HepG2 (cell line): ENCODE data around the gene PGPEP1. TPM values are rescaled to one million over a fixed set of nuclear protein-coding genes. Genes with fewer than 3 reads are reported as not detected.

Source experiments
- AGO1 ChIP-seq: fragments of 200-400 bp; formaldehyde crosslinking; IDR thresholded peaks from 2 replicates; pipeline ENCODE4 v1.6.1; 2017; ENCODE audit warnings: mild to moderate bottlenecking, low read depth, low read length, moderate library complexity; ENCODE audit not compliant: poor library complexity, severe bottlenecking
- ASH2L ChIP-seq: fragments of 300-600, 200-600 bp; sonication (generic); IDR thresholded peaks from 2 replicates; pipeline ENCODE4 v1.7.0; 2017; ENCODE audit warnings: low read depth, mild to moderate bottlenecking, moderate library complexity, mixed read lengths, low read length; ENCODE audit not compliant: insufficient read length
- BRCA1 ChIP-seq: sonication (generic); formaldehyde crosslinking; IDR thresholded peaks from 2 replicates; pipeline ENCODE4 v1.4.0; 2020; ENCODE audit warnings: missing genetic modification reagents
- CBX1 ChIP-seq: IDR thresholded peaks from one replicate; pipeline ENCODE4 v1.6.1; 2016; ENCODE audit warnings: antibody characterized with exemption, low read depth
- FLYWCH1 ChIP-seq: sonication (generic); formaldehyde crosslinking; IDR thresholded peaks from 2 replicates; pipeline ENCODE4 v1.8.1; 2023; ENCODE audit warnings: mild to moderate bottlenecking, missing genetic modification reagents
- FOXK1 ChIP-seq: sonication (generic); formaldehyde crosslinking; IDR thresholded peaks from 2 replicates; pipeline ENCODE4 v1.4.0; 2020; ENCODE audit warnings: low read depth, missing genetic modification reagents, borderline replicate concordance
- GPN1 ChIP-seq: sonication (generic); formaldehyde crosslinking; IDR thresholded peaks from 2 replicates; pipeline ENCODE4 v1.5.1; 2020; ENCODE audit warnings: missing genetic modification reagents, borderline replicate concordance
- IRF2 ChIP-seq: IDR thresholded peaks from 2 replicates; pipeline ENCODE4 v1.6.1; 2018; ENCODE audit warnings: missing genetic modification reagents, missing compliant biosample characterization
- MEF2D ChIP-seq: sonication (generic); formaldehyde crosslinking; IDR thresholded peaks from 2 replicates; pipeline ENCODE4 v1.5.1; 2020; ENCODE audit warnings: mild to moderate bottlenecking, missing genetic modification reagents
- RARG ChIP-seq: sonication (generic); formaldehyde crosslinking; IDR thresholded peaks from 2 replicates; pipeline ENCODE4 v1.4.0; 2020; ENCODE audit warnings: low read depth, mild to moderate bottlenecking, missing genetic modification reagents
- RNF219 ChIP-seq: sonication (generic); formaldehyde crosslinking; IDR thresholded peaks from 2 replicates; pipeline ENCODE4 v1.5.0; 2020; ENCODE audit warnings: mild to moderate bottlenecking, missing genetic modification reagents
- SOX5 ChIP-seq: IDR thresholded peaks from 2 replicates; pipeline ENCODE4 v1.6.1; 2016; ENCODE audit warnings: borderline replicate concordance
- SRSF1 ChIP-seq: fragments of 200-400 bp; formaldehyde crosslinking; optimal IDR thresholded peaks from 2 replicates; pipeline ENCODE3; 2017; ENCODE audit warnings: mild to moderate bottlenecking, low read depth, low read length, moderate library complexity
- ZFY ChIP-seq: sonication (generic); formaldehyde crosslinking; IDR thresholded peaks from 2 replicates; pipeline ENCODE4 v1.4.0; 2020; ENCODE audit warnings: missing genetic modification reagents
- ZMYM2 ChIP-seq: sonication (generic); formaldehyde crosslinking; IDR thresholded peaks from 2 replicates; pipeline ENCODE4 v1.8.0; 2022; ENCODE audit warnings: mild to moderate bottlenecking, missing genetic modification reagents
- ZNF275 ChIP-seq: sonication (generic); formaldehyde crosslinking; IDR thresholded peaks from 2 replicates; pipeline ENCODE4 v1.8.0; 2022; ENCODE audit warnings: missing genetic modification reagents, mild to moderate bottlenecking, inconsistent platforms, borderline replicate concordance
- ZNF280B ChIP-seq: sonication (generic); formaldehyde crosslinking; IDR thresholded peaks from 2 replicates; pipeline ENCODE4 v1.5.0; 2020; ENCODE audit warnings: missing genetic modification reagents, mild to moderate bottlenecking, borderline replicate concordance
- ZNF3 ChIP-seq: IDR thresholded peaks from 2 replicates; pipeline ENCODE4 v1.7.0; 2017; ENCODE audit warnings: inconsistent platforms
- ZNF383 ChIP-seq: sonication (generic); formaldehyde crosslinking; IDR thresholded peaks from 2 replicates; pipeline ENCODE4 v1.4.0; 2020; ENCODE audit warnings: missing genetic modification reagents, mild to moderate bottlenecking, borderline replicate concordance
- ZNF44 ChIP-seq: sonication (generic); formaldehyde crosslinking; IDR thresholded peaks from 2 replicates; pipeline ENCODE4 v1.5.1; 2020; ENCODE audit warnings: mild to moderate bottlenecking, missing genetic modification reagents
- ZNF644 ChIP-seq: IDR thresholded peaks from 2 replicates; pipeline ENCODE4 v1.6.1; 2016; ENCODE audit warnings: low read depth
- ZNF672 ChIP-seq: sonication (generic); formaldehyde crosslinking; IDR thresholded peaks from 2 replicates; pipeline ENCODE4 v1.8.1; 2022; ENCODE audit warnings: missing genetic modification reagents
- ZNF766 ChIP-seq: sonication (generic); formaldehyde crosslinking; IDR thresholded peaks from 2 replicates; pipeline ENCODE4 v1.5.0; 2020; ENCODE audit warnings: missing genetic modification reagents, borderline replicate concordance
- ZNF775 ChIP-seq: sonication (generic); formaldehyde crosslinking; IDR thresholded peaks from 2 replicates; pipeline ENCODE4 v1.4.0; 2020; ENCODE audit warnings: missing genetic modification reagents, mild to moderate bottlenecking, moderate library complexity, borderline replicate concordance
- ZNF879 ChIP-seq: sonication (generic); formaldehyde crosslinking; IDR thresholded peaks from 2 replicates; pipeline ENCODE4 v1.8.1; 2023; ENCODE audit warnings: missing genetic modification reagents
- ZSCAN30 ChIP-seq: sonication (generic); formaldehyde crosslinking; IDR thresholded peaks from 2 replicates; pipeline ENCODE4 v1.5.0; 2020; ENCODE audit warnings: mild to moderate bottlenecking, missing genetic modification reagents
- ZZZ3 ChIP-seq: sonication (generic); formaldehyde crosslinking; IDR thresholded peaks from 2 replicates; pipeline ENCODE4 v1.4.0; 2020; ENCODE audit warnings: missing genetic modification reagents, mild to moderate bottlenecking, borderline replicate concordance
- polyA plus RNA-seq, 8 experiments: library from polyadenylated mRNA; depleted of rRNA in 3 of 8; stranded (reverse) in 7 of 8; unstranded in 1 of 8; fragments of >200 nt; fragmentation: Illumina TruSeq in 4 of 8; extraction: Trizol in 4 of 8; gene quantifications; 2 replicates each; pipeline versions ENCODE4 v1.2.1 to v1.2.3, GENCODE V29; 2011 to 2016; ENCODE audit warnings: low read depth in 4 of 8, missing spikeins in 1 of 8, mixed read lengths in 1 of 8; ENCODE audit not compliant: insufficient read depth in 1 of 8
- total RNA-seq, 5 experiments: library from RNA; depleted of rRNA; stranded (reverse); fragments of >200 nt; fragmentation: Illumina TruSeq; extraction: Trizol; gene quantifications; 2 replicates each; pipeline ENCODE4 v1.2.3, GENCODE V29; 2016; ENCODE audit warnings: low read depth in 1 of 5

The PGPEP1 gene
- total and polyA plus RNA-seq, 2 of the 13 experiments (the other 11 are each of a cell fraction or from before 2014, with no cell fraction given), result 53.1 to 56.6 TPM

GRCh38 chr19:18373892-18374629 lies 33.7 kb downstream of the PGPEP1 start (continued):
- no peak; the same call in 1 of the 2 replicates for TF ChIP-seq ZNF280B (CRISPR knock-in tag)
- TF ChIP-seq FLYWCH1 (CRISPR knock-in tag), result no peak
- peak; percentile 52; the same call in 1 of the 2 replicates for TF ChIP-seq SOX5 (CRISPR knock-in tag)
- no peak; the same call in 1 of the 2 replicates for TF ChIP-seq RNF219
- no peak for TF ChIP-seq SRSF1
- TF ChIP-seq FOXK1, result peak; percentile 64; the same call in 1 of the 2 replicates
- no peak for TF ChIP-seq ASH2L
- 0 out of 2 replicates have a peak, but pooled peaks have one; percentile 35 for TF ChIP-seq ZNF275 (CRISPR knock-in tag)
- TF ChIP-seq ZMYM2 (CRISPR knock-in tag), result peak; percentile 39; the same call in 1 of the 2 replicates
- no peak for TF ChIP-seq ZNF672
- peak; percentile 87; the same call in 1 of the 2 replicates for TF ChIP-seq MEF2D
- TF ChIP-seq CBX1, result no peak
- no peak for TF ChIP-seq ZNF766 (CRISPR knock-in tag)
- TF ChIP-seq ZFY (CRISPR knock-in tag), result peak; percentile 48; the same call in 1 of the 2 replicates
- TF ChIP-seq ZNF383 (CRISPR knock-in tag), result no peak
- no peak for TF ChIP-seq ZNF879 (CRISPR knock-in tag)
- TF ChIP-seq ZNF644 (CRISPR knock-in tag), result no peak
- TF ChIP-seq IRF2, result peak; percentile 70; the same call in 1 of the 2 replicates
- TF ChIP-seq ZSCAN30 (CRISPR knock-in tag), result peak; percentile 74; the same call in 1 of the 2 replicates
- no peak for TF ChIP-seq GPN1 (CRISPR knock-in tag)
- no peak for TF ChIP-seq ZZZ3 (CRISPR knock-in tag)
- TF ChIP-seq RARG (CRISPR knock-in tag), result no peak
- no peak for TF ChIP-seq ZNF44 (CRISPR knock-in tag)
- TF ChIP-seq ZNF775, result no peak
- no peak; the same call in 1 of the 2 replicates for TF ChIP-seq BRCA1 (CRISPR knock-in tag)
- TF ChIP-seq ZNF3 (CRISPR knock-in tag), result peak; percentile 15; the same call in 1 of the 2 replicates
- no peak for TF ChIP-seq AGO1
